HG02678 (cell line): ENCODE data around the gene AGAP3.

Experiments
- ATAC-seq: cut with Tn5 transposase; IDR thresholded peaks from one replicate; pipeline ENCODE4 v1.9.1; 2021; ENCODE audit warnings: mild to moderate bottlenecking, moderate library complexity; ENCODE audit not compliant: unreplicated experiment

AGAP3 gene

DNA sequence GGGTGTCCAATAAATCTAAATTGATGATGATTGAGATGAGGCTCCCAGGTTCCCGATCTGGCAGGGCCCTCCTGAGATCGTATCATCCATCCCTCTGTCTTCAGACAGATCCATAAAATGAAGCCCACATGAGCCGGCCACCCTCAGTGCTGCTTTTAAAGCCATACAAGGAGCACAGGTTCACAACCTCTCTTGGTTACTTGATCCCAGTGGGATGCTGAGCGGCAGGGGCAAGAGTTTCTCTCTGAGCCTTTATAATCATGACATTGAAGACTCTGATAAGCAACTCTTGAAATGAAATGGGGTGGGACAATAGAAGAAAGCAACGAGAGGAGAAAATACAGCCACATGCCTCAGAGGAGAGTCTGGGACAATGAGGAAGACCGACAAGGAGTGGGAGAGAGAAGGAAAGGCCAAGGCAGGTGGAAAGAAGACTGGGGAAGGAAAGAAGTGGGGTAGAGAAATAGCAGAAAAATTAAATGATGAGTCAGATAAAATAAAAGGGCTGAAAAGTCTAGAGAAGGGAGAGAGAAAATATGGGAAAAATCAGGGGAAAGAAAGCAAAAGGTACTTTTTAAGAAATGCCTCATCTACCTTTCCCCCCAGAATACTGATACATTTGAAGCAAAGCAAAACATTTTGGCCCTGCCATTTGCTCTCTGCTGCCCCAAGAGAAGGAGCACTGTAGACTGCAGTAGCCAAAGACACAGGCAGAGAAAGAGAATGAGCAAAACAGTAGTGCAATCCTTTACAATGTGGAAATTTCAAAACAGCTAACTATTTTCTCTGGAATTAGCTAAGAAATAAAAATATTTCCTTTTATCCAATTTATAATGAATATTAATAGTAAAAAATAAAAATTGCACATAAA lies 66.6 kb downstream of the AGAP3 start:
- ATAC-seq = no peak

DNA sequence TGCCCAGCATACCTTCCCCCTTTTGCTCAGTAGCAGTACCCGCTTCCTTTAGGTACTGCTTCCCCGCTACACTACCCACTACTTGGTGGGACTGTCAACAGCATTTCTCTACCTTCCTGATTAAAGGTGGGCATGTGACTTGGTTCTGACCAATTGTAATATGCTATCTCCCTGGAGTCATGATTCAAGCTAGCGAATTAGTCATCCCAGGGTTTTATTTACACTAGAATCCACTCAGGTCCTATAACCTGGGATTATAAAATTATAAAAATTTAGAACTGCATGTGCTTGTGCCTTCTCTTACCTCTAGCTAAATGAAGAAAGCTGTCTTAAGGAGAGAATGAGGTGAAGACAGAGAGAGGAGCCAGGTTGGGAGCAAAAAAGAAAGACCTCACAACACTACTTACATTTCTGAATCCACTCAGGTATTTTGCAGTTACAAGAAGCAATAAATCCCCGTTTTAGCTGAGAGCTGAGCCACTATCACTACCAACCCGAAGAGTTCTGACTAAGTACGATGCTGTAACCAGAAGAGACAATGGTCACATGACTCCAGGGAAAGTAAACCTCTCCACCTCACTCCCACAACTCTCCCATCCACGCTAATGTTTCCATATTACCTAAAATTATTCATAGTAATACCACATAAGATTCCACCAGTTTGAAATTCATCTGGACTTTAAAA lies 71.5 kb downstream of the AGAP3 start:
- ATAC-seq = no peak

DNA sequence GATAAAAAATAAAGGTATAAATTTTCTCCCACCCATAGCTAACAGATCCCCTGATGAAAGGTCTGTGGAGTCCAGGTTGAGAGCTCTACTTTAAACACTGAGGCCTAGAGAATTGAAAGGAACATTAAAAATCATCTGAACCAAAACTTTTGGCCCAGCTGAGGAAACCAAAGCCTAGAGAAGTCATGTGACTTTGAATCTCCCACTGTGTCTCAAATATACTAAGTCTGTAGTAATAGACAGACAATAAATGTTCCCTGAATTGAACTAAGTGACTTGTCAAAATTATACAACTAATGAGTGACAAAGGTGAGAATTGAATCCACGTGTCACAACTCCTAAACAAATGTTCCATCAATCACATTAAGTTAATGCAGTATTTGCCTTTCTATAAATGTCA lies 75.5 kb downstream of the AGAP3 start:
- ATAC-seq = no peak

DNA sequence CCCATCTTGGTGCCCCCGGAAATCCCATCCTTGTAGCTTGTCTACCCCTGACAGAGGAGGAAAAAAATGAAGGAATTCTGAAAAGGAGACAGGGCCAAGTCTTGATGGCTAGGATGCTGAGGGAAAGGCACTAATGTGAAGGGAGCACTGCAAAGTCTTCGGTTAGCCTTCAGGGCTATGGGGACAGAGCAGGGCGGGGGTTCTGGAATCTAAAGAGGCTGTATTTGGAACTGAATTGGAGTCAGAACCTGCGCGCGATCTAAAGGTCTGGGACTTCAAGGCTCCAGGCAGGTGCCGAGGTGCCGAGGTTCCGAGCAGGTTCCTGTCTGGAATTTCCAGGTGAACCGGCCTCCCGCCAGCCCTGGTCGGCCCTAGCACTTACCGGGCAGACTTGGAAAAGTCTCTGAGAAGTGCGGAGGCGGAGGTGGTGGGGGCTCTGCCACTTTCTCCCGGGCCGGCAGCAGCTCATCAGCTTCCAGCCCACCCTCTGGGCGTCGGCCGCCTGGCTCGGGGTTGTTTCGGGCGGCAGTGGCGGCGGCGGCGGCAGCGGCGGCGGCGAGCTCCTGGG lies 80.4 kb downstream of the AGAP3 start:
- no peak for ATAC-seq

DNA sequence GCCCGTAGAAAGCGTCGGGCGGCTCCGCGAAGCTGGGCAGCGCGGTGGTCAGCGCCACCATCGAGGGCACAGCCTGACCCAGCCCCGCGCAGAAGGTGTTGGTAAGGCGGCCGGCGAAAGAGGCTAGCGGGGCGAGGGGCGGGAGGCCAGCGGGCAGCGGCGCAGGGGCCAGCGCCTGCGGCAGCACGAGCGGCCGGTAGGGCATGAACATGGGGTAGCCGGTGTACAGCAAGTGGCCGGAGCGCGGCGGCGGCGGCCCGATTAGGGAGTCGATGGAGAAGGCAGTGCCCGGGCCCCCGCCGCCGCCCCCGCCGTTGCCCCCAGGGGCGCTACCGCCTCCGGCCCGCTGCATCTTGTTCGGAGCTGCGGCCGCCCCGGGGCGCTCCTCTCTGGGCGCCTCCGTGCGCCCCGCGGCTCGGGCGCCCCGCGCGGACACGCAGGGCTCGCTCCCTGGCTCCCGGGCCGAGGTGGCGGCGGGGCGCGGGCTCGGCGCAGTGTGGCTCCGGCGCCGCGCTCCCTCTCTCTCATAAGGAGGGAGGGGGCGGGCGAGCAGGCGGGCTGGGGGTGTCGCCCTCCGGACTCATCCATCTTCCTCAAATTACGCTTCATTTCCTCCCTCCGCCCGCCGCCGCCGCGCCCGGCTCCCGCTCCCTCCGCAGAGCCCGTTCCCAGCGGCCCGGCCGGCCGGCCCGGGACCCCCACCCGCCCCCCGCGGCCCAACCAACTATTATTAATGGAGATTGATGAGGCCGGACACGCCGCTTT lies 81.1 kb downstream of the AGAP3 start, which contains the start of gene GBX1:
Gene GBX1 (minus strand): TSS at position 498 of the 765 bp plus-strand sequence. CDS start 146 bp downstream, at position 352.
- no peak for ATAC-seq

DNA sequence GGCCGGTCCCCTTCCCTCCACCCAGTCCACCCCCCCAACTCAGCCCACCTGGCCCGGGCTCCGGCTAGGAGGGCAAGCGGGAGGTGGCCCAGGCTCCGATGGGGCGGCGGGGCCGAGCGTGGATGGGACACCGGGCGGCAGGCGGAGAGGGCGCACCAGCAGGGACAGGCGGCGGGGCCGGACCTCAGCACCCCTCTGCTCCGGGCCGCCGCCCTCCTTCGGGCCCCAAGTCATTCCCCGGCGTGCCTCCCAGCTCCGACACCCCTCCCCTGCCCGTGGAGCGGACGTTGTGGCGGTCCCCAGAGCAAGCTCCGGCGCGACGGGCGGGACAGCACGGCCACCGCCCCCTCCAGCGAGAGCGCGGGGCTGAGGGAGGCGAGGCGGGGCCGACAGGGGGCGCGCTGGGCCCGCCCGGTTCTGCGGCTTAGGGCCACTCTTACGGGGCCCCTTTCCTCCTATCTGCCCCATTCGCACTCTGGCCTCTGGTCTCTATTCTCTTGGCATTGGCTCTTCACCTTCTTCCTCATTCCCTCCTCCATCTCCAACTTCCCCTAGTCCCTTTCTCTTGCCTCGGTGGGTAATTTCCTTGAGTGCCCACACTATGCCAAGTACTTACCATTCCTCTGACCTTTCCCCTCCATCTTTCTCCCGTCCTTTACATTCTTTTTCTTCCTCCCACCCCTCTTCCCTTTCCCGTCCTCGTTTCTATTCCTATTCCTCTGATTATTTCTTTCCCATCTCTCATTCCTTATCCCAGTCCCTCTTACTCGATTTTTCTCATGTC lies 81.9 kb downstream of the AGAP3 start:
- ATAC-seq = no peak

DNA sequence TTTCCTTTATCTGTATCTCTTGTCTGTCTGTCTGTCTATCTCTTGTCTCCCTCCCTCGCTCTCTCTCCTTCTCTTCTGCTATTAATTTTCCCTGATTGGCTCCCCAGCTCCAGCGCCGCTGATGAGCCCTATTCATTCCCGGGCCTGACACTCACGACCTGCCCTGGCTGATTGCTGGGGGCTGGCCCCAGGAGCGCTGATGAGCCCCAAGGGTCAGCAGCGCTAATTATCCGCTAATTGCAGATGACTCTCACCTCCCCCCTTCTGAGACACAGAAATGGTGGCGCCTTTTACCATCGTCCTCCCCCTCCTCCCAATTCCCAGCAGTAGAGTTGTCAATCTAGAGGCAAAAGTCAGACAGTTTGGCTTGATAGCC lies 82.5 kb downstream of the AGAP3 start:
- ATAC-seq = no peak

DNA sequence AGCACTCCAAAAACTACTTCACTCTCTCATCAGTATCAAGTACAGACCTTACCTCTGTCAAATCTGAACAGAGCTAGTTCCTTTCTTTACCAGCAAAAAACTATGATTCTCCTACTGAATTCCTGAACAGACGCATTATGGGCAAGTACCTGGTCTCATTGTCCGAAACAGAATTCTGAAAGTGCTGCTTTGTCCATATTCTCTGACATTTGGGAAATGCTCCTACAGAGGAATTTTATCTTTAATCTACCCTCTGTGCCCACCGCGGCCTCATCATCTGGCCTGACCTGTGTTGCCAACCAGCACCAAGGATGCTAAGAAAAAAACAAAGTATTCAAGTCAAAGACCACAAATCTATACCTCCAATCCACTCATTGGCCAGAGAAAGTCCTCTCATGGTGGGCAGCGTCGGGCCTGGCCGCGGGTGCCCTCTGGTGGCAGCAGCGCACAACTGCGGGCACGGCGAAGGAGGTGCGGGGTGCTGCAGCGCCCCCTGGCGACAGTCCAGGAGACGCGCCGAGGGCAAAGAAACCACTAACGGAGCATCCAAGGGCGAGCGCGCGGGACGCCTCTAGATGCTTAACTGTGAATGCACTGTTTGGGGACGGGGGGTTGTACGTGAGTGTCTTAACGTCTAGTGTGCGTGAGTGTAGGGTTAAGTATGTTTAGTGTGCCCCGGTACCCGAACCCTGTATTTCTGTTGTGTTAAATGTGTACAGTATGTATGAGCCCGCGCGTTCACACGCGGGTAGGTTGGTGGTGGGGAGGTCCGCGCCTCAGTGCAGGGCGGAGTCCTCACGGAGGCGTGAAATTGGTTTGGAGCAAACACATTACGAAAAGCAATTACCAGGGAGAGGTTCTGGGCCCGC lies 86.2 kb downstream of the AGAP3 start:
- peak; percentile 78 for ATAC-seq

DNA sequence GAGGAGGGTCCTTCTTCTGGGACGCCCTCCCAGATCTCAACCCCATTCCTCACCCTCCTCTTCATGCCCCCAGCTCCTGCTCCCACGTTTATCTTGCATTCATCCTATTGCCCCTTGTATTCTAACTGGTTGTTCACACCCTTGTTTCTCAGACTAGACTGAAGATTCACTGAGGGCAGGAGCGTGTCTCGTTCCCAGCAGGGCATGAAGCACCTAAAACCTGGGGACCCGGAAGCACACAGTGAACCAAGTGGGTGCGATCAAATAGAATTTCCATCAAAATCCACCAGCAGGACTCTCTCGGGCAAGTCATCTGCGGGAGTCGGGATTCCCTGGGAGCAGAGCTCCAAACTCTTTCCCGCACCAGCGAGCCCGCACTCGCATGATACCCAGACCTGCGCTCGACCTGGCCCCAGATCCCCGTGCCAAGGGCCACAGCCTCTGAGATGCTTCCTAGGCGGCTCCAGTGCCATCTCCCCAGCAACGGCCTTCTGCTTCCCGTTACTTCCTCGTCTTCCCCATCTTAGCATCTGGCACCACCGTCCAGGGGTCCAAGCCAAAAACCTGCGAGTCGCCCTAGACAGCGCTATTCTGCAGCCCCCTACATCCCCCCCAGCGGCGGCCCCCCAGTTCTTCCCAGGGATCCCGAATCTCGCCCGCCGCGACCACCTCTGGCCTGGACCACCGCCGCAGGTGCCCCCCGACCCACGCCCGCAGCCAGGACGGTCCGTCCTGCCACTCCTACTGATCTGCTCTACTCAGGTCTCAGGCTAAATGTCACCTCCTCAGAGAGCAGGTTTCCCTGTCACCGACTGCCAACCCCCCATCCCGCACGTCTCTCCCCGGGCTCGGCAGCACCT lies 87.3 kb downstream of the AGAP3 start:
- no peak for ATAC-seq

DNA sequence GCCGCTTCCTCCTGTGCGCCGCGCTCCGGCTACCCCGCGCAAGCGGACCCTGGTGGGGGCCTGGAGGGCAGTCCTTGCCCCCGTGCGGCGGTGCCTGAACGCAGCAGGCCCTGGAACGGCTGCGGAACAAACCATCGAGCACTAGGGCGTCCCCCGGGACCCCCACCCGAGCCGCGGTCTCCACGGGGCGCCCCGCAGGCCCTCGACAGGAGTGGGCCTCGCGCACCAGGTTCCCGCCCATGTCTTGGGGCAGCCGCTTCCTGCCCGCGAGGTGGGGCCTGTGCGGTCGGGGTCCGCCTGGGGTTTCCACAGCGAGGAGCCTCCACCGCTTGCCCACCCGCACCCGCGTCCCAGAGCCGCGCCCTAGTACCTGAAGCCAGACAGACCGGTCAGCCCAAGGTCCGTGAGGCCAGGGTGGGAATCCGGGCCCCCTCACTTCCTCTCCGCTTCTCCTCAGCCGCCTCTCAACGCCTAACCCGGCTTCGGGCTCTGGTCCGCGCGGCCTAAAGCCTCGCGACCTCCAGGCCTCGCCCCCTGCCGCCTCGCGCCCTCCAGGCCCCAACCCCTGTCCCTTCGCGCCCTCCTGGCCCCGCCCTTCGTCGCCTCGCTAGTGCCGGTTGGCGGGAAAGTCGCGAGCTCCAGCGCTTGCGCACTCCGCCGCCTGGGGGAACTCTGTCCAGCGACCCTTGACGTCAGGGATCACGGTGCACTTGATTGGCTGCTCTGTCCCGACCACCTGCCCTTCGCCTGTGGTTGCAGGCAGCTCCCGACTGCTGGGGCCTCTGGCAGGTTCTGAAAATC lies 88.2 kb downstream of the AGAP3 start:
- no peak for ATAC-seq

DNA sequence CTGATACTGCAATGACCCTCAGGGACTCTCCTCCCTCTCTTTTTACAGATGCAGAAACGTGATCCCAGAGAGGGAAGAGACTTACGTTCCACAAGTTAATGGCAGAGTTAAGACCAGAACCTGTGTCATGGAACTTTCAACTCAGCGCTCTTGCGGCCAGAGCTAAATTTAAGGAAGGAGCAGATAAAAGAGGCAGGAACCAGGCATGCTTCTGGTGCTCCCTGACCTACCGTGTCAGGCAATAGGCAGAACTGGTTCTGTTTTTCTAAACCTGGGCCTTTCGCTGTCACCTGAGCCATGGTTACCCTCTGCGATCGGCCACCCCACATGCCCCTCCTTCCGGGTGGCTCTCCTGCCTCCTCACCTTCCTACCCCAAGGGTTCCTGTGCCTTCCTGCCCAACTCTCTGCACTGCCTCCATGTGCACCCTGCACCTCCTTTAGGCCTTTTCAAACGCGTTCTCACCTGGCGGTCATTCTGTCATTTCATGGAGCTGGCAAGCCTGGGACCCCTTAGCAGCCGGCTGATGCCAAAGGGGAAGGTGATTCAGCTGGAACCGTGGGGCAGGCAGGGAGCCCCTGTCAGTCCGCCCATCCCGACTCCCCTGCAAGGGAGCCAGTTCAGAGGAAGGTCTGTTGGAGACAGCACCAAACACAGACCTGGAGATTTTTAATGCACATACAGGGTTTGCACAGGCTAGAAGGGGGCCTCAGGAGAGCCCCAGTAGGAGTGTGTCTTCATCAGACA lies 88.9 kb downstream of the AGAP3 start:
- no peak for ATAC-seq

DNA sequence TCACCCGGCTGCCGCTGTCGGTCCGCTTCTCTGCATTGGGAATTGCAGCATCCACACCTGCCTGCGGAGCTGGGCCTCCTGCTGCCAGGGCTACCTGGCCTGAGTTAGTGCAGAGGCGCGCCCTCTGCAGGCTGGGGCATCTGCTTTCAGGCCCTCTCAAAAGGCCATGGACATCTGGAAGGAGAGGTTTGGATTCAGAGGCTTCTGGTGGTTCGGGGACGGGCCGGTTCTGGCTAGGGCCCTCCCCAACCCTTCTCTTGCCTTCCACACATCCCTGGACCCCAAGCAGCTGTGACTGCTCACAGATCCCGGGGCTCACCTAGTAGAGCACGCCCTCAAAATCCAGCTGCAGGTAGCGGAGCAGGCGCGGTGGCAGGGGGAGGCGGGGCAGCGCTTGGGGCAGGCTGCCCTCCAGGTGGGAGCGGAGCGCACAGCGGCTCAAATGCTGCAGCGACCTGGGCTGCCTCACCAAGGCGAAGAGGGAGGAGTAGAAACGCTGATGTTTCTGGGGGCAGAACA lies 89.6 kb downstream of the AGAP3 start:
- no peak for ATAC-seq

DNA sequence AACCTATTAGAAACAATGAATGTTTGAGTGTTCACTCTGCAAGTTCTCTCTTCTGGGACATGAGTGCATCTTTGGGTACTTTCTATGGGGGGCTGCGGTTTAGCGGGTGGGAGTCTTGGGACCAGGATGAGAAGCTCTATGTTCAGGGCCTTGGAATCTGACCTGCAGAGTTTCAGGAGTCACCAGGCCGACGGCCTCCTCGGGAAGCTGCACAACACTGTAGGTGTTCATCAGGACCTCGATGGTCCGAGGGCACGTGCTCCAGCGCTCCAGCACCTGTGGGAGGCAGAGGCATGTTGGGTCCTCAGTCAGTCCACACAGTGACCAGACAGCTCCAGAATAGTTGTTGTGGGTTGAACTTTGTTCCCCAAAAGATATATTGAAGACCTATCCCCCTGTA lies 90.1 kb downstream of the AGAP3 start:
- ATAC-seq = no peak

DNA sequence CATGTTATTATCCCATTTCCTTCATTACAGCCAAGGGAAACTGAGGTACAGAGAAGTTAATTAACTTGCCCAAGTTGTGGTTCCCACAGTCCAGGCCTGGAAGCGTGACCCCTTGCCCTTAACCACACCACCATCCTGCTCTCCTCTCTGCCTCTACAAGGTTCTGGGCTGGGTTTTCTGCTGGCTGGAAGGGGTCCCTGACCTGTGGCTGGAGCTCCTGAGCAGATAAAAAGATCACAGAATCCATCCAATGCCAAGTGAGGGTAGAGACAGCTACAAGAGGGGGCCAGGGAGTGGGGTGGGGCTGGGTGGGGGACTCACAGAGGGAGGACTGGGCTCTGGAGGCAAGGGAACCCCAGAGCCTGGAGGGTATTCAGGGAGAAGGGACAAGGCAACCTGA lies 91.0 kb downstream of the AGAP3 start:
- no peak for ATAC-seq

DNA sequence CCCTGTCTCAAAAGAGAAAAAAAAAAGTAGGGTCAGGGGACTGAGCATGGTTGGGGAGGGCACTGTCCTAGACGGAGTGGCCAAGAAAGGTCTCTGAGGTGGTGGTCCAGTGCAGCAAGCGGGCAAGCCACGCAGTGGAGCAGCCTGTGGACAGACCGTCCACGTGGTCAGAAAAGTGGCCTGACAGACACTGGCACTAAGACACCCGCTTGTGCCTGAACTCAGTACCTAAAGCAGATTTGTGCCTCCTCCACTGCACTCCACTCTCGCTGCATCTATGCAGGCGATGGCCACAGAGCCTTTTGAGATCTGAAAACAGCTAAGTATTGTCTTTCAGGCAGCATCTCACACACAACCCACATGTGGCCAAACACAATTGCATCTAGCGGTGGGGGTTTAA lies 92.0 kb downstream of the AGAP3 start:
- ATAC-seq = no peak

DNA sequence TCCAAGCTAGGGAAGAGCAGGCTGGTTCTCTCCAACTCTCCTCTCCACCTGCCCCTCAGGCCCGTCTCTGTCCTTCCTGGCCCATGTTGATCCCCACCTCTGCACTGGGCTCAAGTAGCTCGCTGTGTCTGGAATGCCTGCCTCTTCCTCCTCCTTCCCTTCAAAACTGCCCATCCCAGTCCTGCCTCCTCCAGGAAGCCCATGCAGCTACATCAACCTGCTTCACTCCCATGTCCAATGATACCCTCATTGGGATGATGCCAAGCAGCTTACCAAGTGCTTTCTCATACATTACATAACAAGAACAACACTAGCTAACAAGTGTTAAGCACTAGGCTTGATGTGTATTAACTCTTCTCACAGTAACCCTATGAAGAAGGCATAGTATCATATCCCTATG lies 92.6 kb downstream of the AGAP3 start:
- no peak for ATAC-seq
